Neural progenitor cell (in vitro differentiated cells): ENCODE results near the gene DHX35. TPM values are rescaled to one million over a fixed set of nuclear protein-coding genes. Genes with fewer than 3 reads are reported as not detected.

Experiments used
- DNase-seq: peaks from one replicate; pipeline ENCODE4 v3.0.0-alpha.2; 2016; ENCODE audit warnings: low spot score
- H2AFZ ChIP-seq: fragments of 200-600 bp; sonication (generic); replicated peaks from 2 replicates; pipeline ENCODE4 v1.6.1; 2016; ENCODE audit warnings: antibody characterized with exemption
- H3F3A ChIP-seq: fragments of 200-600 bp; sonication (generic); 2 replicates; pipeline ENCODE4 v1.6.1; 2016; ENCODE audit warnings: antibody characterized with exemption, low read depth
- H3K27ac ChIP-seq: fragments of 200-600 bp; sonication (generic); 2 replicates; pipeline ENCODE4 v1.5.1; 2016; ENCODE audit warnings: mild to moderate bottlenecking
- H3K27me3 ChIP-seq: fragments of 200-600 bp; sonication (generic); 2 replicates; pipeline ENCODE4 v1.6.1; 2016; ENCODE audit warnings: mild to moderate bottlenecking, moderate library complexity
- H3K36me3 ChIP-seq: fragments of 200-600 bp; sonication (generic); 2 replicates; pipeline ENCODE4 v1.5.1; 2016
- H3K4me1 ChIP-seq: fragments of 200-600 bp; sonication (generic); 2 replicates; pipeline ENCODE4 v1.6.1; 2016; ENCODE audit warnings: mixed run types
- H3K4me2 ChIP-seq: fragments of 200-600 bp; sonication (generic); 2 replicates; pipeline ENCODE4 v1.6.1; 2016
- H3K4me3 ChIP-seq: fragments of 200-600 bp; sonication (generic); 2 replicates; pipeline ENCODE4 v1.5.1; 2016
- H3K79me2 ChIP-seq: fragments of 200-600 bp; sonication (generic); 2 replicates; pipeline ENCODE4 v1.6.1; 2016; ENCODE audit warnings: low read depth
- H3K9ac ChIP-seq: fragments of 200-600 bp; sonication (generic); 2 replicates; pipeline ENCODE4 v1.6.1; 2016
- H3K9me3 ChIP-seq: fragments of 200-600 bp; sonication (generic); 2 replicates; pipeline ENCODE4 v1.5.1; 2016; ENCODE audit warnings: low read depth
- H4K20me1 ChIP-seq: fragments of 200-600 bp; sonication (generic); 2 replicates; pipeline ENCODE4 v1.6.1; 2016; ENCODE audit warnings: low read depth
- H3K27ac Mint-ChIP-seq: 3 replicates; pipeline ENCODE4 v1.8.0; 2021; ENCODE audit warnings: mixed read lengths
- H3K27me3 Mint-ChIP-seq: 2 replicates; pipeline ENCODE4 v1.8.0; 2022; ENCODE audit warnings: low read depth, mild to moderate bottlenecking, inconsistent platforms, moderate library complexity, mixed read lengths; ENCODE audit not compliant: insufficient read depth
- H3K36me3 Mint-ChIP-seq: 3 replicates; pipeline ENCODE4 v1.8.0; 2021; ENCODE audit warnings: mixed read lengths
- H3K4me1 Mint-ChIP-seq: 3 replicates; pipeline ENCODE4 v1.8.0; 2021; ENCODE audit warnings: mixed read lengths
- H3K4me3 Mint-ChIP-seq: 3 replicates; pipeline ENCODE4 v1.8.0; 2021; ENCODE audit warnings: mild to moderate bottlenecking, moderate library complexity, mixed read lengths
- H3K9me3 Mint-ChIP-seq: 3 replicates; pipeline ENCODE4 v1.8.0; 2020; ENCODE audit warnings: mixed read lengths
- EZH2 ChIP-seq: fragments of 200-600 bp; sonication (generic); IDR thresholded peaks from 2 replicates; pipeline ENCODE4 v1.6.1; 2017; ENCODE audit warnings: antibody characterized with exemption, mild to moderate bottlenecking, moderate library complexity
- EZH2phosphoT487 ChIP-seq: fragments of 200-600 bp; sonication (generic); IDR thresholded peaks from 2 replicates; pipeline ENCODE4 v1.6.1; 2017; ENCODE audit warnings: antibody characterized with exemption
- total RNA-seq: library from RNA; depleted of rRNA; stranded (reverse); fragments of >200 nt; gene quantifications from 2 replicates; pipeline ENCODE4 v1.2.3, GENCODE V29; 2015; ENCODE audit warnings: low replicate concordance
- TF ChIP-seq, protein P1 (sequence below): fragments of 200-600 bp; sonication (generic); IDR thresholded peaks from 2 replicates; pipeline ENCODE4 v1.5.1; 2017; ENCODE audit warnings: antibody characterized with exemption, mild to moderate bottlenecking

DHX35 gene
- total RNA-seq, 1 donor from 2014 or later = 22.5 TPM

DNA sequence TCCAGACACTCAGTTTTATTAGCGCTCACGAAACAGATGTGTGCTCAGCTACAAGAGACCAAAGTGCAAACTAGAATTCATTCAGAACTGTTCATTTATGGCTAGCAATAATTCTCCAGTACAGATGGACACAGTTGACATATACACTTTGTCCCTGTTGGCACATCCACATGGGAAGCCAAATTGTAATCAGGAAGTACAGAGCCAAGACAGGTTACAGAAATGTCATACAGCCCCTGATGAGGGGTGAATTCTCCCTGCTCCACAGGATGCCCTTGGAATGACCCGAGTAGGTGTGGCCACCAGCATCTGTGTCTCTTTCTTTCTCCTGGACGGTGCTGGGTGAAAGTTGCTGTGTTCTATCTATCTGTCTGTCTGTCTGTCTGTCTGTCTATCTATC, 7.6 kb downstream of the DHX35 start:
- Histone ChIP-seq H3K27ac (no peak overlapping the region), H3K4me2 (no peak overlapping the region), H3K4me1 (no peaks in the 10 kb centered on the region), H3F3A (no peaks in the 10 kb centered on the region), H3K27me3 (no peaks in the 10 kb centered on the region), H2AFZ (no peak overlapping the region), H3K9ac (no peak overlapping the region), H3K36me3 (peaks cover 11% of the 10 kb centered on the region), H3K79me2 (peaks cover 40% of the 10 kb centered on the region), H3K4me3 (no peak overlapping the region), H4K20me1 (peaks cover 15% of the 10 kb centered on the region), H3K9me3 (no peaks in the 10 kb centered on the region)
- TF ChIP-seq EZH2 (no peak), EZH2phosphoT487 (no peak)
- TF ChIP-seq, protein P1, sequence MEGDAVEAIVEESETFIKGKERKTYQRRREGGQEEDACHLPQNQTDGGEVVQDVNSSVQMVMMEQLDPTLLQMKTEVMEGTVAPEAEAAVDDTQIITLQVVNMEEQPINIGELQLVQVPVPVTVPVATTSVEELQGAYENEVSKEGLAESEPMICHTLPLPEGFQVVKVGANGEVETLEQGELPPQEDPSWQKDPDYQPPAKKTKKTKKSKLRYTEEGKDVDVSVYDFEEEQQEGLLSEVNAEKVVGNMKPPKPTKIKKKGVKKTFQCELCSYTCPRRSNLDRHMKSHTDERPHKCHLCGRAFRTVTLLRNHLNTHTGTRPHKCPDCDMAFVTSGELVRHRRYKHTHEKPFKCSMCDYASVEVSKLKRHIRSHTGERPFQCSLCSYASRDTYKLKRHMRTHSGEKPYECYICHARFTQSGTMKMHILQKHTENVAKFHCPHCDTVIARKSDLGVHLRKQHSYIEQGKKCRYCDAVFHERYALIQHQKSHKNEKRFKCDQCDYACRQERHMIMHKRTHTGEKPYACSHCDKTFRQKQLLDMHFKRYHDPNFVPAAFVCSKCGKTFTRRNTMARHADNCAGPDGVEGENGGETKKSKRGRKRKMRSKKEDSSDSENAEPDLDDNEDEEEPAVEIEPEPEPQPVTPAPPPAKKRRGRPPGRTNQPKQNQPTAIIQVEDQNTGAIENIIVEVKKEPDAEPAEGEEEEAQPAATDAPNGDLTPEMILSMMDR = no peak
- H3K36me3 Mint-ChIP-seq = peaks cover 11% of the 10 kb centered on the region
- no peak for DNase-seq
- H3K27me3 Mint-ChIP-seq = no peaks in the 10 kb centered on the region
- no peaks in the 10 kb centered on the region for H3K9me3 Mint-ChIP-seq
- peaks cover 8% of the 10 kb centered on the region for H3K4me1 Mint-ChIP-seq
- H3K4me3 Mint-ChIP-seq = no peak overlapping the region
- no peak overlapping the region for H3K27ac Mint-ChIP-seq

DNA sequence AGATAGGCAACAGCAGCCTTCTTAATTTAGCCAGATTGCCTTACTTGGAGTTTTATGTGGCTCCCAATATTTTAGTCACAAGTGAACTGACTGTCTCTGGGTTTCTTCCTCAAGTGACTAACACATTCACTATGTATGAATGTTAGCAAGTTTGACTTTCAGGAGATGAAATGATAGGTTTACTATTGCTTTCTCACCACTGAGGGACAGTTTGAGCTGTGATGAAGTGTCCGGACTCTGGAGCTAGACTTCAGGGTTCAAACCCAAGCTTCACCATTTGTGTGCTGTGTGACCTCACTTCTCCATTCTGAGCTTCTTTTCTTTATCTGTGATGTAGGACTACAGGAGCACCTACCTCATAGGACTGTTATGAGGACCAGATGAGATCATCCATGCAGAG, 8.2 kb downstream of the DHX35 start:
- no peaks in the 10 kb centered on the region for H3K4me1 ChIP-seq
- no peak overlapping the region for H3K4me2 ChIP-seq
- no peak overlapping the region for H3K4me3 ChIP-seq
- no peaks in the 10 kb centered on the region for H3F3A ChIP-seq
- no peaks in the 10 kb centered on the region for H3K27me3 Mint-ChIP-seq
- peaks cover 11% of the 10 kb centered on the region for H3K36me3 ChIP-seq
- H3K79me2 ChIP-seq = peaks cover 34% of the 10 kb centered on the region
- no peak overlapping the region for H2AFZ ChIP-seq
- H3K9me3 ChIP-seq = no peaks in the 10 kb centered on the region
- H3K27me3 ChIP-seq = no peaks in the 10 kb centered on the region
- peaks cover 15% of the 10 kb centered on the region for H4K20me1 ChIP-seq
- TF ChIP-seq, protein P1 = no peak
- no peak for TF ChIP-seq EZH2
- TF ChIP-seq EZH2phosphoT487 = no peak
- peaks cover 8% of the 10 kb centered on the region for H3K4me1 Mint-ChIP-seq
- H3K27ac ChIP-seq = no peak overlapping the region
- DNase-seq = no peak
- no peak overlapping the region for H3K27ac Mint-ChIP-seq
- peaks cover 10% of the 10 kb centered on the region for H3K36me3 Mint-ChIP-seq
- no peak overlapping the region for H3K4me3 Mint-ChIP-seq
- H3K9ac ChIP-seq = no peak overlapping the region
- no peaks in the 10 kb centered on the region for H3K9me3 Mint-ChIP-seq

DNA sequence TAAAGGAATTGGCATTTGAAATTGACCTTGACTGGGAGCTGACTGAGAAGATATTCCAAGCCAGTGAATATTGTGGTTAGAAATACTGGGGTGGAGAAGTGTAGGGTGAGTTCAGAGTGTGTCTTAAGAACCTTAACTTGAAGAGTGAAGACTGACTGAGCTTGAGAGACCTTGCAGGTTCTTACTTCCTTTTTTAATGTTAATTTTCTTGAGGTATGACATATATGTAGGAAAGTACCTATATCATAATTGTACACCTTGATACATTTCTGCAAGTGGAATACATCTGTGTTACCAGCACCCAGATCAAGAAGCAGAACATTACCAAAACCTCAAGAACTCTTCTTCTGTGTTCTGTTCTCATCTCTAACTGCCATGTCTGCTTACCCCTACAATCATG, 11.0 kb downstream of the DHX35 start:
- no peak overlapping the region for H3K9ac ChIP-seq
- H3K27ac ChIP-seq = no peak overlapping the region
- DNase-seq = no peak
- no peak overlapping the region for H3K4me3 ChIP-seq
- Mint-ChIP-seq H3K27ac (no peak overlapping the region), H3K36me3 (peaks cover 10% of the 10 kb centered on the region), H3K9me3 (no peaks in the 10 kb centered on the region), H3K4me3 (no peak overlapping the region), H3K27me3 (no peaks in the 10 kb centered on the region), H3K4me1 (no peaks in the 10 kb centered on the region)
- H3K4me2 ChIP-seq = no peak overlapping the region
- peaks cover 5% of the 10 kb centered on the region for H4K20me1 ChIP-seq
- H3K4me1 ChIP-seq = no peaks in the 10 kb centered on the region
- no peak overlapping the region for H2AFZ ChIP-seq
- H3K79me2 ChIP-seq = peaks cover 17% of the 10 kb centered on the region
- H3K9me3 ChIP-seq = no peaks in the 10 kb centered on the region
- no peaks in the 10 kb centered on the region for H3F3A ChIP-seq
- TF ChIP-seq EZH2 = no peak
- TF ChIP-seq EZH2phosphoT487 = no peak
- TF ChIP-seq, protein P1 = no peak
- H3K27me3 ChIP-seq = no peaks in the 10 kb centered on the region
- peaks cover 11% of the 10 kb centered on the region for H3K36me3 ChIP-seq
